GM12892 (cell line): ENCODE data around the gene CACNB4.

ENCODE experiments used
- POLR2A ChIP-seq: IDR thresholded peaks from 2 replicates; pipeline ENCODE4 v1.6.1; 2011; ENCODE audit warnings: low read depth, low read length, control low read depth
- POLR2AphosphoS5 ChIP-seq: IDR thresholded peaks from 2 replicates; pipeline ENCODE4 v1.6.1; 2011; ENCODE audit warnings: low read depth, low read length, control low read depth

- TF ChIP-seq POLR2A: no peak
- TF ChIP-seq POLR2AphosphoS5: no peak
Measured at GRCh38 chr2:151904807-151905206, 194.0 kb downstream of the CACNB4 start.
